ENCODE data around the gene RFTN1. TPM values are rescaled to one million over a fixed set of nuclear protein-coding genes. Genes with fewer than 3 reads are reported as not detected.

Gene RFTN1
- total and polyA plus RNA-seq, 5 donors from 2014 or later: 87.1 to 111 (median 104) TPM

GRCh38 chr3:16487511-16488175 is 25.9 kb downstream of the RFTN1 start:
- no peak overlapping the region for H3K4me3 ChIP-seq (ENCODE audit: low read depth, low read length)
- peaks cover 15% of the 10 kb centered on the region for H3K4me1 ChIP-seq (ENCODE audit: control insufficient read depth, insufficient read depth, low read length, poor library complexity, severe bottlenecking)
- no peaks in the 10 kb centered on the region for H3K27me3 ChIP-seq (ENCODE audit: control insufficient read depth, insufficient read depth, low read length)
- no peak overlapping the region for H3K27ac ChIP-seq (ENCODE audit: insufficient read depth, low read length, poor library complexity, severe bottlenecking)
- H3K36me3 Mint-ChIP-seq: peaks cover 61% of the 10 kb centered on the region
- H3K9me3 Mint-ChIP-seq: no peaks in the 10 kb centered on the region
- H3K4me1 Mint-ChIP-seq: peaks cover 30 to 79% (median 64%) of the 10 kb centered on the region in 4 donors
- no peaks in the 10 kb centered on the region for H3K9me3 ChIP-seq (ENCODE audit: control insufficient read depth in 2 of 2, low read length in 2 of 2)
- DNase-seq: no peak
- no peak for ATAC-seq (ENCODE audit: low read depth in 2 of 2)
- no peak overlapping the region for H3K4me3 Mint-ChIP-seq
- H3K27ac Mint-ChIP-seq: peak overlapping the region in 2 of 3 donors; percentile 12 to 84
- H3K36me3 ChIP-seq (ENCODE audit: control insufficient read depth, insufficient read depth, low read length): peaks cover 55% of the 10 kb centered on the region
- no peaks in the 10 kb centered on the region for H3K27me3 Mint-ChIP-seq

- Mint-ChIP-seq H3K27ac (peak overlapping the region in 1 of 3 donors; percentile 84), H3K4me1 (peaks cover 34 to 83% (median 67%) of the 10 kb centered on the region in 4 donors), H3K4me3 (peak overlapping the region in 1 of 4 donors; percentile 78), H3K27me3 (no peaks in the 10 kb centered on the region), H3K36me3 (peaks cover 54% of the 10 kb centered on the region), H3K9me3 (no peaks in the 10 kb centered on the region)
- Histone ChIP-seq H3K36me3 (ENCODE audit: control insufficient read depth, insufficient read depth, low read length) (peaks cover 50% of the 10 kb centered on the region), H3K4me3 (ENCODE audit: low read depth, low read length) (no peak overlapping the region), H3K9me3 (ENCODE audit: control insufficient read depth in 2 of 2, low read length in 2 of 2) (no peaks in the 10 kb centered on the region), H3K27me3 (ENCODE audit: control insufficient read depth, insufficient read depth, low read length) (no peaks in the 10 kb centered on the region), H3K27ac (ENCODE audit: insufficient read depth, low read length, poor library complexity, severe bottlenecking) (no peak overlapping the region), H3K4me1 (ENCODE audit: control insufficient read depth, insufficient read depth, low read length, poor library complexity, severe bottlenecking) (peaks cover 22% of the 10 kb centered on the region)
- DNase-seq (no peak), ATAC-seq (ENCODE audit: low read depth in 2 of 2) (no peak)
Observed at GRCh38 chr3:16486951-16487480, 26.5 kb downstream of the RFTN1 start.

- peaks cover 42% of the 10 kb centered on the region for H3K36me3 ChIP-seq (ENCODE audit: control insufficient read depth, insufficient read depth, low read length)
- H3K27ac ChIP-seq (ENCODE audit: insufficient read depth, low read length, poor library complexity, severe bottlenecking): no peak overlapping the region
- peaks cover 31 to 85% (median 71%) of the 10 kb centered on the region in 4 donors for H3K4me1 Mint-ChIP-seq
- H3K4me1 ChIP-seq (ENCODE audit: control insufficient read depth, insufficient read depth, low read length, poor library complexity, severe bottlenecking): peaks cover 29% of the 10 kb centered on the region
- peak overlapping the region; percentile 73 to 87 (median 87) for H3K27ac Mint-ChIP-seq
- H3K27me3 ChIP-seq (ENCODE audit: control insufficient read depth, insufficient read depth, low read length): no peaks in the 10 kb centered on the region
- no peaks in the 10 kb centered on the region for H3K27me3 Mint-ChIP-seq
- H3K4me3 Mint-ChIP-seq: peak overlapping the region in 2 of 4 donors; percentile 62 to 78
- H3K9me3 ChIP-seq (ENCODE audit: control insufficient read depth in 2 of 2, low read length in 2 of 2): no peaks in the 10 kb centered on the region
- no peak for ATAC-seq (ENCODE audit: low read depth in 2 of 2)
- DNase-seq: no peak
- H3K36me3 Mint-ChIP-seq: peaks cover 47% of the 10 kb centered on the region
- H3K4me3 ChIP-seq (ENCODE audit: low read depth, low read length): no peak overlapping the region
- H3K9me3 Mint-ChIP-seq: no peaks in the 10 kb centered on the region
Observed at GRCh38 chr3:16486201-16486600, 27.3 kb downstream of the RFTN1 start.

- DNase-seq (no peak), ATAC-seq (ENCODE audit: low read depth in 2 of 2) (no peak)
- Mint-ChIP-seq H3K9me3 (no peaks in the 10 kb centered on the region), H3K4me3 (peak overlapping the region in 2 of 4 donors; percentile 1 to 11), H3K27me3 (no peaks in the 10 kb centered on the region), H3K36me3 (peaks cover 40% of the 10 kb centered on the region), H3K27ac (peak overlapping the region; percentile 73 to 87 (median 87)), H3K4me1 (peaks cover 29 to 86% (median 70%) of the 10 kb centered on the region in 4 donors)
- Histone ChIP-seq H3K9me3 (ENCODE audit: control insufficient read depth in 2 of 2, low read length in 2 of 2) (no peaks in the 10 kb centered on the region), H3K4me3 (ENCODE audit: low read depth, low read length) (no peak overlapping the region), H3K27ac (ENCODE audit: insufficient read depth, low read length, poor library complexity, severe bottlenecking) (no peak overlapping the region), H3K36me3 (ENCODE audit: control insufficient read depth, insufficient read depth, low read length) (peaks cover 36% of the 10 kb centered on the region), H3K27me3 (ENCODE audit: control insufficient read depth, insufficient read depth, low read length) (no peaks in the 10 kb centered on the region), H3K4me1 (ENCODE audit: control insufficient read depth, insufficient read depth, low read length, poor library complexity, severe bottlenecking) (peaks cover 34% of the 10 kb centered on the region)
Observed at GRCh38 chr3:16485395-16485992, 28.0 kb downstream of the RFTN1 start.

- no peaks in the 10 kb centered on the region for H3K27me3 ChIP-seq (ENCODE audit: control insufficient read depth, insufficient read depth, low read length)
- Mint-ChIP-seq H3K36me3 (peaks cover 35% of the 10 kb centered on the region), H3K27me3 (no peaks in the 10 kb centered on the region), H3K4me3 (peak overlapping the region in 1 of 4 donors; percentile 11), H3K27ac (peak overlapping the region; percentile 73 to 87 (median 87)), H3K4me1 (peaks cover 28 to 88% (median 72%) of the 10 kb centered on the region in 4 donors), H3K9me3 (no peaks in the 10 kb centered on the region)
- ATAC-seq (ENCODE audit: low read depth in 2 of 2): no peak
- no peak for DNase-seq
- H3K4me3 ChIP-seq (ENCODE audit: low read depth, low read length): no peak overlapping the region
- no peaks in the 10 kb centered on the region for H3K9me3 ChIP-seq (ENCODE audit: control insufficient read depth in 2 of 2, low read length in 2 of 2)
- H3K27ac ChIP-seq (ENCODE audit: insufficient read depth, low read length, poor library complexity, severe bottlenecking): no peak overlapping the region
- peaks cover 31% of the 10 kb centered on the region for H3K36me3 ChIP-seq (ENCODE audit: control insufficient read depth, insufficient read depth, low read length)
- H3K4me1 ChIP-seq (ENCODE audit: control insufficient read depth, insufficient read depth, low read length, poor library complexity, severe bottlenecking): peaks cover 39% of the 10 kb centered on the region
Observed at GRCh38 chr3:16484984-16485383, 28.5 kb downstream of the RFTN1 start.

GRCh38 chr3:16484216-16484615 is 29.3 kb downstream of the RFTN1 start:
- peaks cover 27% of the 10 kb centered on the region for H3K36me3 Mint-ChIP-seq
- H3K27me3 ChIP-seq (ENCODE audit: control insufficient read depth, insufficient read depth, low read length): no peaks in the 10 kb centered on the region
- no peaks in the 10 kb centered on the region for H3K9me3 Mint-ChIP-seq
- peak overlapping the region; percentile 82 for H3K27ac ChIP-seq (ENCODE audit: insufficient read depth, low read length, poor library complexity, severe bottlenecking)
- peak overlapping the region; percentile 72 to 99 (median 81) for H3K27ac Mint-ChIP-seq
- ATAC-seq (ENCODE audit: low read depth in 2 of 2) (no peak), DNase-seq (no peak)
- peaks cover 29% of the 10 kb centered on the region for H3K36me3 ChIP-seq (ENCODE audit: control insufficient read depth, insufficient read depth, low read length)
- H3K4me1 ChIP-seq (ENCODE audit: control insufficient read depth, insufficient read depth, low read length, poor library complexity, severe bottlenecking): peaks cover 47% of the 10 kb centered on the region
- no peak overlapping the region for H3K4me3 Mint-ChIP-seq
- H3K27me3 Mint-ChIP-seq: no peaks in the 10 kb centered on the region
- H3K4me3 ChIP-seq (ENCODE audit: low read depth, low read length): no peak overlapping the region
- H3K4me1 Mint-ChIP-seq: peaks cover 25 to 88% (median 70%) of the 10 kb centered on the region in 4 donors
- no peaks in the 10 kb centered on the region for H3K9me3 ChIP-seq (ENCODE audit: control insufficient read depth in 2 of 2, low read length in 2 of 2)

- Histone ChIP-seq H3K9me3 (ENCODE audit: control insufficient read depth in 2 of 2, low read length in 2 of 2) (no peaks in the 10 kb centered on the region), H3K27me3 (ENCODE audit: control insufficient read depth, insufficient read depth, low read length) (no peaks in the 10 kb centered on the region), H3K36me3 (ENCODE audit: control insufficient read depth, insufficient read depth, low read length) (peaks cover 24% of the 10 kb centered on the region), H3K4me1 (ENCODE audit: control insufficient read depth, insufficient read depth, low read length, poor library complexity, severe bottlenecking) (peaks cover 58% of the 10 kb centered on the region), H3K27ac (ENCODE audit: insufficient read depth, low read length, poor library complexity, severe bottlenecking) (peak overlapping the region; percentile 82), H3K4me3 (ENCODE audit: low read depth, low read length) (peak overlapping the region; percentile 78)
- Mint-ChIP-seq H3K36me3 (peaks cover 28% of the 10 kb centered on the region), H3K4me3 (peak overlapping the region; percentile 70 to 88 (median 76)), H3K4me1 (peaks cover 31 to 98% (median 71%) of the 10 kb centered on the region in 4 donors), H3K9me3 (no peaks in the 10 kb centered on the region), H3K27ac (peak overlapping the region; percentile 81 to 99 (median 88)), H3K27me3 (no peaks in the 10 kb centered on the region)
- DNase-seq (peak; percentile 35 to 85 (median 48)), ATAC-seq (ENCODE audit: low read depth in 2 of 2) (peak; percentile 72 to 76)
Observed at GRCh38 chr3:16482770-16483531, 30.5 kb downstream of the RFTN1 start.
